B cell (primary cell): Measurements from ENCODE around the gene RCC2. TPM values are rescaled to one million over a fixed set of nuclear protein-coding genes. Genes with fewer than 3 reads are reported as not detected.

ENCODE experiments used
- ATAC-seq: fragments of 200-7000 bp; cut with Tn5 transposase; one replicate; pipeline ENCODE4 v1.10.0; 2021; ENCODE audit warnings: low read depth, mild to moderate bottlenecking, moderate number of reproducible peaks, moderate library complexity
- CTCF ChIA-PET: fragments of 350-600 bp; sonication (Branson Sonifier 250); formaldehyde crosslinking; loops from one replicate; lab custom pipeline; 2021; ENCODE audit warnings: antibody characterized with exemption, inconsistent platforms; lab: Charles Lee
- POLR2A ChIA-PET: fragments of 350-600 bp; sonication (Branson Sonifier 250); formaldehyde crosslinking; loops from one replicate; lab custom pipeline; 2021; ENCODE audit warnings: antibody characterized with exemption; lab: Charles Lee
- DNase-seq: peaks from one replicate; pipeline ENCODE4 v3.0.0; 2013
- H2AFZ ChIP-seq: 2 replicates; pipeline ENCODE4 v1.6.1; 2012; ENCODE audit warnings: mild to moderate bottlenecking, low read depth, low read length; ENCODE audit not compliant: insufficient read depth, poor library complexity, severe bottlenecking
- H3K27ac ChIP-seq, 2 donors: 1 replicate in 1 of 2; 2 replicates in 1 of 2; pipeline ENCODE4 v1.5.1; 2012 to 2013; ENCODE audit warnings: low read length in 2 of 2, mild to moderate bottlenecking in 2 of 2, moderate library complexity in 1 of 2
- H3K27me3 ChIP-seq, 4 experiments: fragments of 200-600 bp in 1 of 4; sonication (generic) in 1 of 4; replicated peaks in 1 of 4; 1 replicate in 2 of 4; 2 replicates in 2 of 4; pipeline versions ENCODE4 v1.6.1 to v1.7.0; 2013 to 2016; ENCODE audit warnings: low read length in 3 of 4, mild to moderate bottlenecking in 2 of 4, mixed read lengths in 1 of 4, moderate library complexity in 1 of 4; ENCODE audit not compliant: insufficient read depth in 4 of 4, control insufficient read depth in 3 of 4; ENCODE audit errors: control extremely low read depth in 1 of 4
- H3K36me3 ChIP-seq, 2 experiments: replicated peaks in 1 of 2; 1 replicate in 1 of 2; 2 replicates in 1 of 2; pipeline versions ENCODE4 v1.6.1 to v1.7.1; 2013; ENCODE audit warnings: low read length in 1 of 2; ENCODE audit not compliant: insufficient read depth in 2 of 2, control insufficient read depth in 1 of 2; ENCODE audit errors: control extremely low read depth in 1 of 2, extremely low read depth in 1 of 2
- H3K4me1 ChIP-seq, 2 donors: fragments of 200-600 bp in 1 of 2; sonication (generic) in 1 of 2; 1 replicate in 1 of 2; 2 replicates in 1 of 2; pipeline versions ENCODE4 v1.5.1 to v1.6.1; 2013 to 2017; ENCODE audit warnings: low read length in 2 of 2; ENCODE audit not compliant: control insufficient read depth in 2 of 2, insufficient read depth in 2 of 2
- H3K4me2 ChIP-seq: replicated peaks from 2 replicates; pipeline ENCODE3; 2012; ENCODE audit warnings: mild to moderate bottlenecking, low read depth, low read length; ENCODE audit not compliant: poor library complexity, severe bottlenecking
- H3K4me3 ChIP-seq, 5 experiments: fragments of 200-600 bp in 1 of 5; sonication (generic) in 1 of 5; 1 replicate in 3 of 5; 2 replicates in 2 of 5; pipeline versions ENCODE4 v1.5.1 to v1.7.0; 2011 to 2016; ENCODE audit warnings: low read length in 4 of 5, mild to moderate bottlenecking in 4 of 5, low read depth in 2 of 5, control low read depth in 1 of 5, moderate library complexity in 1 of 5; ENCODE audit not compliant: insufficient read depth in 1 of 5; ENCODE audit errors: control extremely low read depth in 1 of 5, extremely low read depth in 1 of 5
- H3K79me2 ChIP-seq: fragments of 200-600 bp; sonication (generic); one replicate; pipeline ENCODE4 v1.6.0; 2016; ENCODE audit warnings: low read length; ENCODE audit not compliant: control insufficient read depth, insufficient read depth
- H3K9ac ChIP-seq: fragments of 200-600 bp; sonication (generic); 2 replicates; pipeline ENCODE4 v1.6.1; 2017; ENCODE audit warnings: mild to moderate bottlenecking, low read length, moderate library complexity
- H3K9me3 ChIP-seq, 3 donors: one replicate each; pipeline versions ENCODE4 v1.6.1 to v1.7.1; 2013; ENCODE audit warnings: low read length in 2 of 3; ENCODE audit not compliant: control insufficient read depth in 2 of 3, insufficient read depth in 1 of 3; ENCODE audit errors: control extremely low read depth in 1 of 3
- H4K20me1 ChIP-seq: 2 replicates; pipeline ENCODE4 v1.6.0; 2012; ENCODE audit warnings: mild to moderate bottlenecking, low read length; ENCODE audit not compliant: insufficient read depth, control insufficient read depth, poor library complexity, severe bottlenecking
- H3K27ac Mint-ChIP-seq: one replicate; pipeline ENCODE4 v1.8.0; 2021; ENCODE audit warnings: mixed read lengths
- H3K27me3 Mint-ChIP-seq: one replicate; pipeline ENCODE4 v1.8.0; 2021; ENCODE audit warnings: mixed read lengths
- H3K4me1 Mint-ChIP-seq: one replicate; pipeline ENCODE4 v1.8.0; 2021; ENCODE audit warnings: mixed read lengths
- H3K4me3 Mint-ChIP-seq: one replicate; pipeline ENCODE4 v1.8.0; 2021; ENCODE audit warnings: mixed read lengths
- H3K9me3 Mint-ChIP-seq: one replicate; pipeline ENCODE4 v1.8.0; 2022; ENCODE audit warnings: mixed read lengths; ENCODE audit not compliant: insufficient read depth
- EZH2 ChIP-seq: IDR thresholded peaks from 2 replicates; pipeline ENCODE4 v1.6.1; 2012; ENCODE audit warnings: borderline replicate concordance, low read depth, mild to moderate bottlenecking, moderate library complexity, low read length; ENCODE audit not compliant: insufficient read depth, poor library complexity, severe bottlenecking
- WGBS: methylation state at CpG from one replicate; pipeline ENCODE4 v1.1.5; 2013; ENCODE audit warnings: missing lambda C conversion rate; ENCODE audit not compliant: insufficient coverage; 5-methylcytosine and 5-hydroxymethylcytosine counted together
- intact Hi-C: fragments of 100-400 bp; cut with micrococcal nuclease; formaldehyde crosslinking; loops from one replicate; pipeline ENCODE4 v1.10.0; 2022
- polyA plus RNA-seq: library from polyadenylated mRNA; depleted of rRNA; stranded (reverse); fragments of >200 nt; gene quantifications from 2 replicates; pipeline ENCODE4 v1.2.3, GENCODE V29; 2012
- total RNA-seq, 2 donors: library from RNA; stranded (reverse); fragments of 120-200 nt in 1 of 2; gene quantifications; 1 replicate in 1 of 2; 2 replicates in 1 of 2; pipeline versions ENCODE4 v1.2.3 to v1.2.4, GENCODE V29; 2013 to 2022
- TF ChIP-seq, protein P1 (sequence below): fragments of 200-600 bp; IDR thresholded peaks from one replicate; pipeline ENCODE4 v1.8.0; 2022; ENCODE audit warnings: antibody characterized with exemption, mild to moderate bottlenecking

The RCC2 gene
- total and polyA plus RNA-seq, 2 donors (not counting 1 experiment from before 2014, with no cell fraction given): 48.9 to 76.9 TPM

DNA sequence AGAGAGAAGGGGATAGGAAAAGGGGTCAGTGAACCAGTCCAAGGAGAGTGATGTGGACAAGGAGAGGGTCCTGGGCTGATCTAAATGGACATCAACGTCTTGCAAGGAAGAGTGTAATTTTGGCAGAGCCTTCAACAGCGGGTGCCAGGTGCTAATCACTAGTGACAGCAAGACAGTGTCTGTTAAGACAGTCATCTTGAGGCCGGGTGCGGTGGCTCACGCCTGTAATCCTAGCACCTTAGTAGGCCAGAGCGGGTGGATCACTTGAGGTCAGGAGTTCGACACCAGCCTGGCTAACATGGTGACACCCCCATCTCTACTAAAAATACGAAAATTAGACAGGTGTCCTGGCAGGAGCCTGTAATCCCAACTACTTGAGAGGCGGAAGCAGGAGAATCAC is 79.7 kb downstream of the RCC2 start:
- H3K4me1 Mint-ChIP-seq: peaks cover 13% of the 10 kb centered on the region
- no peak overlapping the region for H3K27ac Mint-ChIP-seq
- no peak overlapping the region for H3K27ac ChIP-seq
- DNase-seq (no peak), ATAC-seq (no peak)
- no peaks in the 10 kb centered on the region for H4K20me1 ChIP-seq
- ChIA-PET CTCF (no interaction called here), POLR2A (no interaction called here)
- peaks cover 3% of the 10 kb centered on the region for H3K27me3 Mint-ChIP-seq
- H3K4me3 Mint-ChIP-seq: no peak overlapping the region
- 92% methylated on average over 9 of the region's 9 CpGs for WGBS
- H3K4me3 ChIP-seq: no peak overlapping the region
- H3K9me3 ChIP-seq: no peaks in the 10 kb centered on the region
- H3K9me3 Mint-ChIP-seq: no peaks in the 10 kb centered on the region
- no peak overlapping the region for H3K9ac ChIP-seq
- no peak for TF ChIP-seq EZH2
- TF ChIP-seq, protein P1, sequence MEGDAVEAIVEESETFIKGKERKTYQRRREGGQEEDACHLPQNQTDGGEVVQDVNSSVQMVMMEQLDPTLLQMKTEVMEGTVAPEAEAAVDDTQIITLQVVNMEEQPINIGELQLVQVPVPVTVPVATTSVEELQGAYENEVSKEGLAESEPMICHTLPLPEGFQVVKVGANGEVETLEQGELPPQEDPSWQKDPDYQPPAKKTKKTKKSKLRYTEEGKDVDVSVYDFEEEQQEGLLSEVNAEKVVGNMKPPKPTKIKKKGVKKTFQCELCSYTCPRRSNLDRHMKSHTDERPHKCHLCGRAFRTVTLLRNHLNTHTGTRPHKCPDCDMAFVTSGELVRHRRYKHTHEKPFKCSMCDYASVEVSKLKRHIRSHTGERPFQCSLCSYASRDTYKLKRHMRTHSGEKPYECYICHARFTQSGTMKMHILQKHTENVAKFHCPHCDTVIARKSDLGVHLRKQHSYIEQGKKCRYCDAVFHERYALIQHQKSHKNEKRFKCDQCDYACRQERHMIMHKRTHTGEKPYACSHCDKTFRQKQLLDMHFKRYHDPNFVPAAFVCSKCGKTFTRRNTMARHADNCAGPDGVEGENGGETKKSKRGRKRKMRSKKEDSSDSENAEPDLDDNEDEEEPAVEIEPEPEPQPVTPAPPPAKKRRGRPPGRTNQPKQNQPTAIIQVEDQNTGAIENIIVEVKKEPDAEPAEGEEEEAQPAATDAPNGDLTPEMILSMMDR: no peak
- no peaks in the 10 kb centered on the region for H3K36me3 ChIP-seq
- no peaks in the 10 kb centered on the region for H3K27me3 ChIP-seq
- H3K4me2 ChIP-seq: no peak overlapping the region
- H3K4me1 ChIP-seq: peaks cover 11 to 15% of the 10 kb centered on the region in 2 donors
- no peak overlapping the region for H2AFZ ChIP-seq
- intact Hi-C loops: no loop called here
- no peaks in the 10 kb centered on the region for H3K79me2 ChIP-seq

DNA sequence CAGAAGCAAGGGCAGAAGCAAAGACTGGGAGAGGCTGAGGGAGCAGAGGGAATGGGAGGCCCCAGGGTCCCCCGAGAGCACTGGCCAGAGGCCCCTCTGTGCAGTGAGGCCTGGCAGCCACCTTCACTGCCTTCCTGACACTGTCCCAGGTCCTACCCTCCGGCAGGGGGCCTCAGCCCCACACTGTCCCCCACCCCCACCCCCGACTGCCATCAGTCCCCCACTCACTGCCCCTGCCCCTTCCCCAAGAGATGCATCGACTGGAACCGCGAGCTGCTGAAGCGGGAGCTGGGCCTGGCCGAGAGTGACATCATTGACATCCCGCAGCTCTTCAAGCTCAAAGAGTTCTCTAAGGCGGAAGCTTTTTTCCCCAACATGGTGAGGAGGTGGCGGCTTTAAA is 80.4 kb downstream of the RCC2 start:
- H3K27ac ChIP-seq: no peak overlapping the region
- Mint-ChIP-seq H3K27ac (no peak overlapping the region), H3K27me3 (peaks cover 3% of the 10 kb centered on the region), H3K4me1 (peaks cover 13% of the 10 kb centered on the region), H3K9me3 (no peaks in the 10 kb centered on the region), H3K4me3 (no peak overlapping the region)
- H2AFZ ChIP-seq: no peak overlapping the region
- H3K9me3 ChIP-seq: no peaks in the 10 kb centered on the region
- H3K4me2 ChIP-seq: no peak overlapping the region
- no peak overlapping the region for H3K4me3 ChIP-seq
- H3K36me3 ChIP-seq: no peaks in the 10 kb centered on the region
- no peaks in the 10 kb centered on the region for H3K79me2 ChIP-seq
- TF ChIP-seq EZH2: no peak
- TF ChIP-seq, protein P1: no peak
- ChIA-PET CTCF (no interaction called here), POLR2A (no interaction called here)
- intact Hi-C loops: no loop called here
- ATAC-seq: no peak
- no peak for DNase-seq
- no peaks in the 10 kb centered on the region for H4K20me1 ChIP-seq
- 81% methylated on average over 4 of the region's 11 CpGs for WGBS
- no peaks in the 10 kb centered on the region for H3K27me3 ChIP-seq
- no peak overlapping the region for H3K9ac ChIP-seq
- peaks cover 11 to 15% of the 10 kb centered on the region in 2 donors for H3K4me1 ChIP-seq
